BLaER1 (cell line): Measurements from ENCODE around the gene HMHB1.

Experiments
- H3K27ac ChIP-seq: shearing (Covaris generic); formaldehyde crosslinking; 2 replicates; pipeline ENCODE4 v1.8.1; 2022
- H3K27me3 ChIP-seq: shearing (Covaris generic); formaldehyde crosslinking; 2 replicates; pipeline ENCODE4 v1.8.1; 2022
- H3K36me3 ChIP-seq: shearing (Covaris generic); formaldehyde crosslinking; 2 replicates; pipeline ENCODE4 v1.8.1; 2022
- H3K4me1 ChIP-seq: shearing (Covaris generic); formaldehyde crosslinking; 2 replicates; pipeline ENCODE4 v1.8.1; 2022
- H3K4me2 ChIP-seq: shearing (Covaris generic); formaldehyde crosslinking; 2 replicates; pipeline ENCODE4 v1.8.1; 2022
- H3K4me3 ChIP-seq: shearing (Covaris generic); formaldehyde crosslinking; 2 replicates; pipeline ENCODE4 v1.8.1; 2022
- H3K9ac ChIP-seq: shearing (Covaris generic); formaldehyde crosslinking; 2 replicates; pipeline ENCODE4 v1.8.1; 2022
- H3K9me3 ChIP-seq: shearing (Covaris generic); formaldehyde crosslinking; 2 replicates; pipeline ENCODE4 v1.8.1; 2022
- H4K20me1 ChIP-seq: shearing (Covaris generic); formaldehyde crosslinking; 2 replicates; pipeline ENCODE4 v1.8.1; 2022
- Cebpa-rat ChIP-seq: shearing (Covaris generic); IDR thresholded peaks from 2 replicates; pipeline ENCODE4 v1.8.1; 2022

The HMHB1 gene

GRCh38 chr5:143812085-143812705 lies at the start of gene HMHB1:
Gene HMHB1, plus strand, starts transcription at chr5:143812161.
- TF ChIP-seq Cebpa-rat = no peak
- H3K27ac ChIP-seq = peak within 1 kb of the TSS; percentile 99
- H3K9me3 ChIP-seq = peaks cover 20% of the 10 kb centered on the region
- peaks cover 14% of the 10 kb centered on the region; the same call in 1 of the 2 replicates for H3K36me3 ChIP-seq
- H3K4me3 ChIP-seq = peak within 1 kb of the TSS; percentile 54
- peak within 1 kb of the TSS; percentile 94 for H3K9ac ChIP-seq
- H3K4me1 ChIP-seq = peaks cover 74% of the 10 kb centered on the region
- no peaks in the 10 kb centered on the region for H3K27me3 ChIP-seq
- H4K20me1 ChIP-seq = no peaks in the 10 kb centered on the region
- H3K4me2 ChIP-seq = peak within 1 kb of the TSS; percentile 85

DNA sequence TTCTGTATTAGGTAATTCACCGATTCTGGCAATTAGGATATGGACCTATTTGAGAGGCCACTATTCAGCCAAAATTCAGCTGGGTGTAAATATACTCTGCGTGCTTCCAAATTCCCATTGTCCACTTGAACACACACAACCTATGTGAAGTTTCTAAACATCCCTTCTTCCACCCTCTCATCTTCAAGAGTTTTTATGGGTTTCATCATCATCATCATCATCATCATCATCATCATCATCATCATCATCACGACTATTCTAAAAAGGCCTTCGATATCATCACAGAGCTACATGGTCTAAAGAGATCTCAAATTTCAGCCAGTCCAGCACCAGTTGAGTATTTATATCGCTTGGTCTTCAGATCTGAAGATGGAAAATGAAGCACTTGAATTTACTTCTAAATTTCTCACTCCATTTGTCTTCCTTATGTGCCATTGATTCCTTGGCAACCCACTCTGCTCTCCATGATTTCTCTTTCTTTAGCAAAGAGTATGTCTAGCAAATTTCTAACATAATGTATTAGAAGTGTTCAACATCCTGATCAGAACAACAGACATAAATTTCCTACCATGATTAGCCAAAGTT lies 49.2 kb upstream of the HMHB1 start:
- no peaks in the 10 kb centered on the region for H3K4me1 ChIP-seq
- no peak overlapping the region for H3K4me3 ChIP-seq
- no peak overlapping the region for H3K9ac ChIP-seq
- no peaks in the 10 kb centered on the region for H3K36me3 ChIP-seq
- no peak overlapping the region for H3K4me2 ChIP-seq
- no peaks in the 10 kb centered on the region for H3K27me3 ChIP-seq
- no peak overlapping the region for H3K27ac ChIP-seq
- no peak for TF ChIP-seq Cebpa-rat
- no peaks in the 10 kb centered on the region for H3K9me3 ChIP-seq
- no peaks in the 10 kb centered on the region for H4K20me1 ChIP-seq

DNA sequence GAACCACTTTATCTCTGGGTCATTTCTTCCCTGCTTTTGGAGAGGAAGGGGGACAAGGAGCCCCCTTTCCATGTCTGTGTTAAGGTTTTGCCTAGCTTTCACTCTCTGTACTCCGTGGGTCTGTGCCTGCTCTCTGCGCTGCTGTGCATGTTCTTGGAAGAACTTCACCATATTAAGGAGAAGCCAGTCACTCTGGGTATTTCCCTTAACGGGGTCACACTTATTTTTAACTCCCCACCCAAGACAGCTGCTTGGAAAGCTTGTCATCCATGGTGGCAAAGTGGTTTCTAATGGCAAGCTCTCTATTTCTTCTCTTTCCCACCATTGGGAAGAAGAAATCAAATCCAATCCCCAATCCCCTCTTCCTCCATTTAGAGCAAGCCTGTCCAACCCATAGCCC lies 44.8 kb upstream of the HMHB1 start:
- TF ChIP-seq Cebpa-rat = no peak
- Histone ChIP-seq H3K4me2 (no peak overlapping the region), H3K27ac (no peak overlapping the region), H3K9ac (no peak overlapping the region), H3K4me1 (peaks cover 25% of the 10 kb centered on the region), H3K4me3 (no peak overlapping the region), H4K20me1 (no peaks in the 10 kb centered on the region), H3K9me3 (no peaks in the 10 kb centered on the region), H3K36me3 (no peaks in the 10 kb centered on the region), H3K27me3 (no peaks in the 10 kb centered on the region)

DNA sequence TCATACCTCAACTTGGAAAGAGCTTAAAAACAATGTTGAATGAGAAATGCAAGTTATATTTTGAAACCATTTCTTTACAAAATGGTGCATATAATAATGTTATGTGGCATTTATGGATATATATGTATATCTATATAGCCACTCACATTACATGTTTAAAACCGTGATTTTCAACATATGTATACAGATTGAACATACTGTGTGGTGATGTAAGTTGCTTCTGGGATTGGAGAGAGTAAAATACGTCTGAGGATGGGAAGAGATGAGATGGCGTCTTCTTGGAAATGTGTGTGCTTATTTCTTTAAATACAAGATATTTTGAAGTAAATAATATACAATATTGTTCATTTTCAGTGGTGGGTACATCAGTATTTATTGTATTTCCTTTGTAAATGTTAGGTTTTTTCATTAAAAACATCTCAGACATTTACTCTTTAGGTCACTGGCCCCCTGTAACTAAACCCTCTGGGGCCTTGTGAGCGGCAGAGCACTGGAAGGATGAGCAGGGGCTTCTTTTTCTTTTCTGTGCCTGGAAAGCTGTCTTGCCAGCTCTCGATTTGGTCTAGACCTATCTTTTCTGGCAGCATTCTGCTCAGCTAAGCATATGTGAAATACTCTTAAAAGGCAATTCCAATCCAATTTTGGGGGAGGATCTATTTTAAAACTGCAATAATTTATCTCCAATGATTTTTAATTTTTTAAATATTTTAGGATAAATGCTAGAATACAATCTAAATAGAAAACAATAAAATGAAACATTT lies 42.8 kb upstream of the HMHB1 start:
- TF ChIP-seq Cebpa-rat = no peak
- Histone ChIP-seq H3K27ac (no peak overlapping the region), H3K27me3 (no peaks in the 10 kb centered on the region), H3K36me3 (no peaks in the 10 kb centered on the region), H3K4me2 (no peak overlapping the region), H3K4me3 (no peak overlapping the region), H4K20me1 (no peaks in the 10 kb centered on the region), H3K9ac (no peak overlapping the region), H3K9me3 (no peaks in the 10 kb centered on the region), H3K4me1 (peaks cover 25% of the 10 kb centered on the region)

DNA sequence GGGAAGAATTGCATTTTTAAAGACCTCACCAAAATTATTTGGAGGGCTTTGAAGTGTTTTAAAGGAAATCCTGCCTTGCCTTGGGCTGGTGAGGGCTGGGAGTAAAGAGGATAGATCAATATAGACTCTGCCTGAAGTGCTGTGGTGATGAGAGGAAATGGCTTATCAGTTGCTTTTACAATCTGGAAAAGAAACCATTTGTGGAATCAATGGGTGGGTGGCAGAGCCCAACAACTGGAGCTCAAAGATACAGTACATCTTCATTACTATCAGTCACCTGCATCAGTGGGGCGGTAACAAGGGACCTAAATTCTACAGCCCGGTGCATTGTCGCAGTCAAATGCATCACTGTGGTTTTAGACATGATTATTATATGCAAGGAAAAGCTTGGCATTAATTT lies 41.5 kb upstream of the HMHB1 start:
- Histone ChIP-seq H3K4me2 (peak overlapping the region; percentile 51), H3K9me3 (no peaks in the 10 kb centered on the region), H3K27ac (no peak overlapping the region), H3K9ac (no peak overlapping the region), H3K27me3 (no peaks in the 10 kb centered on the region), H3K36me3 (no peaks in the 10 kb centered on the region), H4K20me1 (no peaks in the 10 kb centered on the region), H3K4me1 (peaks cover 25% of the 10 kb centered on the region), H3K4me3 (no peak overlapping the region)
- TF ChIP-seq Cebpa-rat = no peak

- Histone ChIP-seq H3K4me3 (no peak overlapping the region), H3K4me2 (peak overlapping the region; percentile 51; the same call in 1 of the 2 replicates), H3K9ac (no peak overlapping the region), H4K20me1 (no peaks in the 10 kb centered on the region), H3K9me3 (no peaks in the 10 kb centered on the region), H3K27ac (no peak overlapping the region; the same call in 1 of the 2 replicates), H3K36me3 (no peaks in the 10 kb centered on the region), H3K27me3 (no peaks in the 10 kb centered on the region), H3K4me1 (peaks cover 25% of the 10 kb centered on the region)
- TF ChIP-seq Cebpa-rat = no peak
Observed at GRCh38 chr5:143771189-143771588, 40.8 kb upstream of the HMHB1 start.

DNA sequence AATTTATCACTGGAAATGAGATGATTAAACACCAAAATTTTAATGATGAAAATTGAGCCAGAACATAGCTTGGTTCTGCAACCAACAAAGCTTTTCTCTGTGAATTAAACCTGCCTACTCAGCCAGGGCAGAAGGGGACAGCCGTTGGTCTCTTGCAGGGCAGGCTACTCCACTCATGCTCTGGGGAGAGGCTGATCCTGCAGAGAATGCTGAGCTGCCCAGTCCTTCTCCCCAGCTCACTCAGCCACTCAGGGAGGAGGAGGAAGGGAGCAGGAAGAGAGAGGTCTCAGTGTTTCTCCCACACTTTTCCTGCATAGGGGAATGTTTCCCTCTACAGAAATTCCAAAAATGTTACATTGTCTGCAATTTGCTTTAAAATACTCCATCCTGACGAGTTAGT lies 40.4 kb upstream of the HMHB1 start:
- H3K27ac ChIP-seq = no peak overlapping the region
- no peaks in the 10 kb centered on the region for H3K36me3 ChIP-seq
- no peaks in the 10 kb centered on the region for H4K20me1 ChIP-seq
- no peak overlapping the region for H3K4me3 ChIP-seq
- H3K4me2 ChIP-seq = no peak overlapping the region; the same call in 1 of the 2 replicates
- H3K4me1 ChIP-seq = peaks cover 25% of the 10 kb centered on the region
- H3K27me3 ChIP-seq = no peaks in the 10 kb centered on the region
- H3K9me3 ChIP-seq = no peaks in the 10 kb centered on the region
- no peak overlapping the region for H3K9ac ChIP-seq
- TF ChIP-seq Cebpa-rat = no peak

DNA sequence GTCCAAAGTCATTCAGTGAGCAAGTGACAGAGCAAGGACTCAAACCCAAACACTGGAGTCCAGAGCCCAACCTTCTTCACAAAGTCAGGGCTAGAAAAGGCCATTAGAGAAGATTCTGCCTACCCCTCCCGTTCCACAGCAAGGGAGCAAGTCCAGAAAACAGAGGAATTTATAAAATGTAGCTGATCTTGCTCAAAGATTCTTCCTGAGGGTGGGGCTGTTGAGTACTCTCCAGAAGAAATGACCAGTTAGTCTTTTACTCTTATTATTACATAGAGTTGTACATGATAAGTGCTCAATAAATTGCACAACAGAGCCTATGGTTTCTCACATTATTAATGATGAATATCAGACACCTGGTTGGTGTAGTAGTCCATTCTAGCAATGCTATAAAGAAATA lies 39.3 kb upstream of the HMHB1 start:
- Histone ChIP-seq H3K4me3 (no peak overlapping the region), H3K27ac (no peak overlapping the region), H4K20me1 (no peaks in the 10 kb centered on the region), H3K4me1 (peaks cover 25% of the 10 kb centered on the region), H3K27me3 (no peaks in the 10 kb centered on the region), H3K4me2 (no peak overlapping the region), H3K9ac (no peak overlapping the region), H3K36me3 (no peaks in the 10 kb centered on the region), H3K9me3 (0 out of 2 replicates have a peak, but pooled peaks cover 5% of the 10 kb centered on the region)
- no peak for TF ChIP-seq Cebpa-rat

GRCh38 chr5:143775258-143775657 lies 36.7 kb upstream of the HMHB1 start:
- H3K4me2 ChIP-seq = no peak overlapping the region
- peaks cover 21% of the 10 kb centered on the region; the same call in 1 of the 2 replicates for H3K9me3 ChIP-seq
- H3K4me3 ChIP-seq = no peak overlapping the region
- no peak overlapping the region for H3K9ac ChIP-seq
- TF ChIP-seq Cebpa-rat = no peak
- H3K27me3 ChIP-seq = no peaks in the 10 kb centered on the region
- H3K27ac ChIP-seq = no peak overlapping the region
- no peaks in the 10 kb centered on the region for H3K36me3 ChIP-seq
- no peaks in the 10 kb centered on the region for H4K20me1 ChIP-seq
- peaks cover 15% of the 10 kb centered on the region for H3K4me1 ChIP-seq

GRCh38 chr5:143776951-143777350 lies 35.0 kb upstream of the HMHB1 start:
- Histone ChIP-seq H3K9me3 (peaks cover 21% of the 10 kb centered on the region; the same call in 1 of the 2 replicates), H3K9ac (no peak overlapping the region), H3K27ac (no peak overlapping the region), H3K4me1 (no peaks in the 10 kb centered on the region), H3K36me3 (no peaks in the 10 kb centered on the region), H4K20me1 (no peaks in the 10 kb centered on the region), H3K4me2 (no peak overlapping the region), H3K27me3 (no peaks in the 10 kb centered on the region), H3K4me3 (no peak overlapping the region)
- no peak for TF ChIP-seq Cebpa-rat
